HG03354 (cell line): ENCODE measurements around the gene KLF2.

ENCODE experiments used
- ATAC-seq: cut with Tn5 transposase; IDR thresholded peaks from one replicate; pipeline ENCODE4 v1.9.1; 2021; ENCODE audit warnings: mild to moderate bottlenecking; ENCODE audit not compliant: unreplicated experiment, poor library complexity, severe bottlenecking

Gene KLF2

DNA sequence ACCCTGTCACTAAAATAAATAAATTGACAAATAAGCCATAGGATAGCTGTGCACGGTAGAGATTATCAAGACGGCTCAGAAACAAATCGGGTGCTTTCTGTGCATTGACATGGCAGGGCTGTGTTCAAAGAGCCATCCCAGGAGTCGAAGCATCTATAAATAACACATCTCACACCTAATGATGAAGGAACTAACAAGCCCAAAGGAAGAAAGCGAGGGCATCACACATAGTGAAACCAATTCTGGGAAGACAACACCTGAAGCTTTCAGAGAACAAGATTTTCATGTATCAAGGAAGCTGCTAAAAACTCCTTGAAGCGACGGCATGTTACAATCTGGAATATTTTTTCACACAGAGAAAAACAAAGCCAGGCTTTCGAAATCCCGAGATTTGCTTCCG is 36.1 kb downstream of the KLF2 start:
- no peak for ATAC-seq

DNA sequence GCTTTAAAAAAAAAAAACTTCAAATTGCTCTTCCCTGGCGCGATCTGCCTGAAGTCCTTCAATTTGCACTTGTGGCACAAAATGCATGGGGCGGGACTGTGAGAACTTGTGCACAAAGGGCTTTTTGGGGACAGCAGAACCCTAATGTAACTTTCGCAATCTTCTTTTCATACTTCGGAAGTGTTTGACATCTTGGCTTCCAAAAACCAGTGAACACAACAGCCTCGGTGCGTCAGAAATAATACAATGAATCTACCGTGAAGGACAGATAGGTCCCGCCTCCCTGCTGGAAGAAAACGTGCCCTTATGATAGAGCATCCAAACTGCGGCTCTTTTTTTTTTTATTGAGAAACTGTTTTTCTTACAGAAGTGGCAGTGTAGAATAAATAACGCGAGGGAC is 36.6 kb downstream of the KLF2 start:
- ATAC-seq = no peak

DNA sequence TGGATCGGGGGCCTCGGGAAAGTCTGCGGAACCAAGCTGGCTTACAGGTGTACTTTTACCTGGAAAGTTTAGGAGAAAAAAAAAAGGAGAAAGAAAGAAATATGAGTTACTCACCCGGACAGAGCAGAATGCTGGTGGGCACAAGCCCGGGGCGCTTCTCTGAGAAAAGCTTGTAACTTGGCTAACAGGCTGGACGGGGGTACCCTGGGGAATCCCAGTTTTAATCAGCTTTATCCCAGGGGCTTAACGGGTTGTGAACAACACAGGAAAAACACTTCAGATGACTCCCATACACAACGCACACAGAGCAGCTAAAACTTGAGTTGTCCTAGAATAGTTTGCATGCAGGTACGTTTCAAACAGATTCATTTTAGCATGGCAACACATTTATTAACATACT is 37.3 kb downstream of the KLF2 start:
- ATAC-seq = no peak

DNA sequence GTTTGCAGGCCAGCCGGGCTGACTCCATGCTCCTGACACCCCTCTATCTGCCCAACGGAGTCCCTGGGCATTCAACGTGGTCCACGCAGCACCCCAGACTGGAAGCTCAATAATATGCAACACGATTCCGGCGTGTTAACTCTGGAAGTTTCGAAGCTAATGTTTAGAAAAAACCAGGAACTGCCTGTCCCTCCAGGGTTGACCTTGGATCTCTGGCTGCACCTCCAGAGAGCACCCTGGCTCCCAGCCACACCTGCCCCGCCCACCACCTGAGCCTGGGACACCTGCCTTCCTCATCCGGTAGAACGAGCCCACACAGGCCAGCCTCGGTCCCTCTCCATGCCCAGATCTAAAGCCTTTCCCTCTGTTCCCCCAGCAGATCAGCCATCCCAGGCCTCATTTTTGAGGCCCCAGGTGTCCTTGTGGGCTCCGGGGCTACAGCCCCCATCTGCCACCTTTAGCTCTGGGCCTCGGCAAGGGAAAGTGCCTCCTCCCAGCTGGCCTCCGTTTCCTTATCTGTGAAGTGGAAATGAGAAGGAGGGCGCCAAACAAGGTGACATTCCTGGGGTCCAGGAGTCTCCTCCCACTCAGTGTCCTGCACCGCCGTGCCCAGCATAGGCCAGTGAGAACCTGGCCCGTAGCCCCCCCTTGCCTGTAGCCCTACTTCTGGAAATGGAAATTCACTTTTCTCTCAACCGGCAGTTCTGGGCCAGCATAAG is 38.7 kb downstream of the KLF2 start:
- ATAC-seq = no peak

DNA sequence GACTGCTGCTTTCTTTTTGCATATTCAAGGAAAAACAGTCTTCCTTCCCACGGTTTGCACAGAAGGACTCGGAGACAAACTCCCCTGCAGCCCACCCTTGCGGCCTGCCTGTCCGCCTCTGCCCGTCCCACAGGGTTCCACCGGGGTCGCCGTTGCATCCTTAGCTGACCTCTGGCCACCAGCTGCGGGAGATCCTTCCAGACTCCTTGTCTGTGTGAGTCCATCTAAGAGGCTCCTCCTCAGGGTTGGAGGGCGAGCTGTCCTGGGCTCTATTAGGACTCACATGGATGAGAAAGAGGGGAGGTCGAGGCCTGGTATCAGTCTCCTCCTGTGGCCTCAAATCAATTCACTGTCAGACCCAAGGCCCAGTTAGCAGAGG is 39.2 kb downstream of the KLF2 start:
- no peak for ATAC-seq

DNA sequence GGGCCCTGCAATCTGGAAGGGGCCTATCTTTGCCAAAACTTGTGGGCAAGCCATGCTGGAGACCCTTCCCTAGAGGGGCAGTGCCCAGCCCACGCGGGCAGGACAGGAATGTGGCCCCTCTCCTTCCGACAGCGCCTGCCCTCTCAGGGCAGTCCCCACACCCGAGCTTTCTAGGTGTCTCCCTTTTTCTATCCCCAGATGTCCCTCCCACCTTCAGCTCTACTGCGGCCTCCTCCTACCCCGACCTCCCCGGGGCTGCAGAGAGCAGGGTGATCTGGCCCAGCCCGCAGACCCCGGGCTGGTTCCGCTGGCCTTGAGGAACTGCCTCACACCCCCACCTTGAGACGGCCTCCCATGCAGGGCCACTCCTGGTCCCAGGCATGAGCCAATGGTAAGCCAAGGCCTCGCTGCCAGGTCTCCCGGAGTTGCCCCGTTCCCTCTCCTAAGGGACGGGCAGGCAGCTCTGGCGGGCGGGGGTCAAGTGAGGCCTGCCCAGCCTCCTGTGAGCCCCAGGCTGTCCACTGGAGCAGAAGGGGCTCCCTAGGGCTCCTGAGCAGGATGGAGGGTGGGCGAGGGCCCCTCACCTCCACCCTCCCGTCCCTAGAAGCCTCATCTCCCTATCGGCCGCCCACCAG is 39.7 kb downstream of the KLF2 start:
- ATAC-seq = no peak

DNA sequence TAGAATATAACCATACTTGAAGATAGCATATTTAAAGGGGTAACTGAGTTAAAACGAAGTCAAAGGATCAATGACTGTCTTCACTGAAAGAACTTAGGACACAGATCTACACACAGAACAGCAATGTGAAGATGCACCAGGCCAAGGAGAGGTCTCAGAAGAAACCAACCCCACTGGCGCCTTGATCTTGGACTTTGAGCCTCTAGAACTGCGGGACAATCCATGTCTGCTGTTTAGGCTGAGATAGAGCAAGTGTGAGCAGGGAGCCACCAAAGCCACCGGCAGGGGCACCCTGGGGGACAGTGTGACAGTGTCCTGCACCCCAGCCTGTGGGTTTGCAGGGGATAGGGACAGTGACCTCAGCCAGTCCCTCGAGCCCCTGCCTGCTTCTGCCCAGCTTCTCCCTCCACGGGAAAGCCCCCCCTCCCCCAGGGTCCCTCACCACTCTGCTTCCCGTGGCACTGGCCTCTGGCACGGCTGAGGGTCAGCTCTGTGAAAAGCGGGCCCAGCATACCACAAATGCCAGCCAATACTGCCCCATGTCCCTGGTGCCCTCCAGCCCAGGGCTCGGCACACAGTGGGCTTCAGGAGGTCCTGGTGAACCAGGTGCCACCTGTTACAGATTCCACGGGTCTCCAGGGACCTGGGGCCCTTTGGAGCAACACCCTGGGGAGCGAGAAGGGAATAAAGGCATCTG is 40.8 kb downstream of the KLF2 start:
- ATAC-seq = no peak

DNA sequence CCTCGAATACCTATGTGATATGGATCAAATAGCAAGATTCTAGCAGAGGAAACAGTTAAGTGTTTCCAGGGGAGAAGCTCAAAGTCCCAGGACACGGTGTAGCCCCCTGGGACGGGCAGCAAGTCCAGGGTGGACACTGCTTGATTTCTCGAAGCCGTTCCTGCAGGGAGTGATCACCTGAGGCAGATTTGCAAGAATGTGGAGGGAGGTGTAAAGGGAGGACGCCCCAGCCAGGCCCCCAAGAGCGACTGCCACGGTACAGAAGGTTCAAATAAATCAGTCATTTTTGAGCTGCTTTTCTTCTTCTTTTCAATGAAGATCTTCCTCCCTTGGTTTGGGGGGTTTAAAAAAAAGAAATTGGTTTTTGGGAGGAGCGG is 41.4 kb downstream of the KLF2 start:
- no peak for ATAC-seq

DNA sequence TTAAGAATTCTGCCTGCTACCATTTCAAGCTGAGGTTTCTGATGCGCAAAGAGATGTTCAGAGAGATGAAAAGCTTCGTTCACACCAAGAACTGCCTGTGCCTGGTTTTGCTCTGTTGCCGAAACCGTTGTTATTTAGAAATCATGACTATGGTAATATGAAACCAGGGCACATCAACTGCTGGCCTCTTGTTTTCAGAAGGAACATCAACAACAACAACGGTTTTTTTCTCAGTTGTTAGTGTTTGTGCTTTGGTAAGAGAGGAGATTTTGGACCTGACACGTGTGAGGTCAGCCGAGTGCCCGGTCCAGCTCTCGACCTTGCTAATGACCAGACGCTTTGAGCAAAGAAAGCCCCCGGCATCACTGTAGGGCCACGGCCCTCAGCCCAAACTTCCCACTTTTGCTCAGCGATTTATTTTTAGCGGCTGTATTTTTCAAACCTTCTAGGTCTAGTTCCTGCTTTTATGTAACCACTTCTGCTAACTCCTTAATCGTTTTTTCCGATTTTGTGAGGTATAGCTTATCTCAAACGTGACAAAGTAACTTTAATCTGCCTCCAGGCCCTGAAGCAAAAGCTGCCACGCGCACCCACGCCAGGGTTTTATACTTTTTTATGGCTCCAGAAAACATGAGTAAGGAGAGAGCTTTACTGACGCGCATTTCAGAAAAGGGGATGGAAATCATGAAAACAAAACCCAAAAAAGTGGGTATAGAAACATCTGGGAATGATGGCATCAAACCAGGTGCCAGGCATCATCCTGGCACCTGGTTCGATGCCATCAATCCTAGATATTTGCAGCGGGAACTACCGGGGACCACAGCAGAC is 42.0 kb downstream of the KLF2 start:
- ATAC-seq = peak; percentile 49

DNA sequence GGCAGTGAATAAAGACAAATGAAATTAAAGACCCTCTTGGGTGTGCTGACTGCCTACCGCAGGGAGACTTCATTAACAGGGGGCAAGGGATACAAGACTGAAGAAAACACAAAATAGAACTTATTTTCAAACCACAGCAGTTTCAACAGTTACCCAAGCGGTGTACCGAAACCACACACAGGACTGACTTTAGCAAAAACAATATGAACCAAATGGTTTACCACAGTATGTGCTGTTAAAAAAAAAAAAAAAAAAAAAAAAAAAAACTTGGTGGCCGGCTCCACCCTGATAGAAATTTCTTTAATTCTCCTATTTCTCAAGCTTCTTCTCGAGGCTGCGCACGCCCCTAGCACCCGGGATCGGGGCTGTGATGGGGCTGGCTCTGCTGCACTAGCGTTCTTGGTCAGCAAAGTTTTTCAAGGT is 42.6 kb downstream of the KLF2 start:
- peak; percentile 45 for ATAC-seq

DNA sequence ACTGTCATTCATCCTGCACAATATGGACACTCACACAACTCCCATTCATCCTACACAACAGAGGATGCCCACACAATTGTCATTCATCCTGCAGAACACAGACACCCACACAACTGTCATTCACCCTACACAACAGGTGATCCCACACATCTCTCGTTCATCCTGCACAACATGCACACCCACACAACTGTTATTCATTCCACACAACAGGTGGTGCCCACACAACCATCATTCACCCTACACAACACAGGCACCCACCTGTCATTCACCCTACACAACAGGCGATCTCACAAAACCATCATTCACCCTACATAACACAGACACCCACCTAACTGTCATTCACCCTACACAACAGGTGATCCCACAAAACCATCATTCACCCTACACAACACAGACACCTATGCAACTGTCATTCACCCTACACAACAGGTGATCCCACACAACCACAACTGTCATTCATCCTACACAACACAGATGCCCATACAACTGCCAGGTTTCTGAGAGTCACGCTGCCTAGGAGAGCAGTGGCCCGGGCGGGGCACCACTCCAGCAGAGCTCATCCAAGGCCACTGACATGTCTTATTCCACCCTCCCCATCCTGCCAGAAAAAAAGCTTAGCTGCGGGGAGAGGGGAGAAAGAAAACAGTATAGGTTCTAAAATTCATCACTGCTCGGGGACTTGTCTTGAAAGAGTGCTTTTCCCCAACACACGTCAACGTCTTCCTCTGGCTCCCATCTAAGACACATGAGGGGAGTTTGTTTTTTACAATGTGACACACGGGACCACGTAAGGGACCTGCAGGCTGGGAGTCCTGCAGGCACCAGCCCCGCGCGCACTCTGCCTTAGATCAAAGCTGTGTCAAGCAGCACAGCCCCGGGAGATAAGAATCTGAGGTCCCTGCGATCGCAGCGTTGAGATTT is 44.0 kb downstream of the KLF2 start:
- no peak for ATAC-seq

DNA sequence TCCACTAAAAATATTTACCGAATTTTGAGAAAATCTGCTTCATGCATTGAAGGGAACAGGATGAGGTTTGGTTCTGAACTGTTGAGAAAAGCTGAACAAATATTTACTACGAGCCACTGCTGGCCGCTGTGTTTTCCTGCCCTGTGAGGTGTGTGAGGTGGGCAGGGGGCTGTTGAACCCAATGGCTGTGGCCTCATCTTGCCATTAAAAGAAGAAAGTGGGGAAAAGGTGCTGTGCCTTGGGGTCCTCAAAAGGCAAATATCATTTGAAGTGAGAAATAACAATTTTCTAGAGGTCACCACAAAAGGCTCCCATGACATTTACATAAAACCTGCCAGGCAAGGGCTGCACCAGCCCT is 44.7 kb downstream of the KLF2 start:
- no peak for ATAC-seq

DNA sequence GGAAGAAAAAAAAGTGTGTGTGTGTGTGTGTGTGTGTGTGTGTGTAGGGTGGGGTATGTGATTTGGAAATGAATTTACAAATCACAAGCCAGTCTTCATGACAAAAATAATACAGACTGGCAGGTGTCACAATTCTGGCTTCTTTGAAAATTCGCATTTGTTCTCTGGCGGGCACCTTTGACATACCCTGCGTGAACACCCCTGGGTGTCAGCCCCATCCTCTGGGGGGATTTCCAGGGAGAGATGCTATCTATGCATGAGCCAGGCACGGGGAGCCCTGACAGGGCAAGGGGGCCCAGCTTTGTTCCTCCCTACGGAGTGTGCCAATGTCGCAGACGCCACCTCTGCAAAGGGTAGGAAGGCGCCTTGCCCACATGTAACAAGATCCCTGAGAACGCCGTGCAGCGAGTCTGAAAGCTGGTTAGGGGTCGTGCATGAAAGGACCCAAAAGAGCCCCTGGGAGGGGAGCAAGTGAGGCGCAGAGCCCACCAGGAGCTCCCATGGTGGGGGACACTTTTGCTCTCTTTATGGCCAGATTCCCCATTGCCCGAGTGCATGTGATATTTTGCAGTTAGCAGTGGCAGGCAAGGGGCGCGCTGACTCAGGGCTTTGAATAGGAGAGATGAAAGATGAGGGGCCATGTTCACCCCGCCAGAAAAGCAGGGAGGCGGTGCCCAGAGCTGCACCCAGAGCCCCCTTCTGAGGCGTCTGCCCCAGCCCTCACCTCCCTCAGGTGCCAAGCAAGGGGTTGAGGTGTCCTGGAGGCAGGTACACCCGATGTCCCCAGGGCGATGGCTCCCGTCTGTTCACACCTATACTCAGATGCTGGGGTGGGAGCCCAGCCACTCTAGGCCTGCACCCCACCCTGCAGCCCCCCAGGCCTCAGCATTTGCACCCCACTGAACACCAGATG is 45.3 kb downstream of the KLF2 start:
- no peak for ATAC-seq

DNA sequence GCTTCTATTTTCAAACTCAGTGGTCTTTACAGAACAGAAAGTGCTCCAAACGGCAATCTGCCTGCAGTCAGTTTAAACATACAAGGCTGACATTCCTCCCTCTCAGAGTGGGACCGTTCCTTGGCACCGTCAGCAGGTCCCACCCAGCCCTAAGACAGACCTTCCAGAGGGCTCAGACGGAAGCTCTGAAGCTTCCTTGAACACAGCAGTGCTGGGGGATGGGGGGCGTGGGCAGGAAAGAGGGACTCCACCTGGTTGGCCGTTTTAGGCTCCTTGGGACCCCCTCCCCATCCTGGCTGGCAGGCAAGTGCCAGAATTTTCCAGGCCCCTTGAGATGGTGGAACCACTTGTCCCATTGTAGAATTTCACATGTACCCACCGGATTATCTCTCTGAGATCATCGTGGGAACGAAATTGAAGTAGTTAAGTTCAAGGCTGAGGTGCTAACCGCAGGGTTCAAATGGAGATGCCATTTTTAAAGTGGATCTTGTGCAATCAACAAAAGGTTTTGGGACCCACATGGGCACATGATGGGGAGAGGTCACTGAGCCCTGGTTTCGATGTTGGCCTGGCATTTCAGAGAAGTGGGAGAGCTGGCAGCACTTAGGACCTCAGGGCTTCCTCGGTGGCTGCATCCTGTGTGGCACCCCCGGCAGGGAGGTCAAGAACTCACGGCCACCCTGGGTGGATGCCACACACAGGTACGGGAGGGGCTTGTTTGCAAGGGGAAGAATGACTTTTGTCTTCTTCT is 46.2 kb downstream of the KLF2 start:
- no peak for ATAC-seq

DNA sequence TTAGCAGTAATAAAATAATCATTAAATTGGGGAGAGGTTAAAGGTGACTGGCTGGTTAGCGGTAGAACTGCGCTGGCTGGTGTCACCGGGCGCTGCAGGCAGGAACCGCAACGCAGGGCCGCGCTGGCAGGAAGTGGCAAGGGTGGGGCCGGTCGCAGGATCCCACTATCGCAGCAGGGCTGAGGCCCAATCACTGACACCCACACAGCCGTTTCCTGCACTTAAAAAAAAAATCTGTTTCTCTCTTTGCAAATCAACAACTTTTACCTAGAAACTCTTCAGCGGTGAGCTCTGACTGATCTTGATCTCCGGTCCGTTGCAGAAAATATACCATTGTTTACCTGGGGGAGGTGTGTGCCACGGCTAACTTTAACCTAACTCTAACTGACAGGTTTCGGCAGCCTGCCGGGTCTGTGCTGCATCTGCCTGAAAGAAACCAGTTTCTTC is 46.9 kb downstream of the KLF2 start:
- ATAC-seq = peak; percentile 72

DNA sequence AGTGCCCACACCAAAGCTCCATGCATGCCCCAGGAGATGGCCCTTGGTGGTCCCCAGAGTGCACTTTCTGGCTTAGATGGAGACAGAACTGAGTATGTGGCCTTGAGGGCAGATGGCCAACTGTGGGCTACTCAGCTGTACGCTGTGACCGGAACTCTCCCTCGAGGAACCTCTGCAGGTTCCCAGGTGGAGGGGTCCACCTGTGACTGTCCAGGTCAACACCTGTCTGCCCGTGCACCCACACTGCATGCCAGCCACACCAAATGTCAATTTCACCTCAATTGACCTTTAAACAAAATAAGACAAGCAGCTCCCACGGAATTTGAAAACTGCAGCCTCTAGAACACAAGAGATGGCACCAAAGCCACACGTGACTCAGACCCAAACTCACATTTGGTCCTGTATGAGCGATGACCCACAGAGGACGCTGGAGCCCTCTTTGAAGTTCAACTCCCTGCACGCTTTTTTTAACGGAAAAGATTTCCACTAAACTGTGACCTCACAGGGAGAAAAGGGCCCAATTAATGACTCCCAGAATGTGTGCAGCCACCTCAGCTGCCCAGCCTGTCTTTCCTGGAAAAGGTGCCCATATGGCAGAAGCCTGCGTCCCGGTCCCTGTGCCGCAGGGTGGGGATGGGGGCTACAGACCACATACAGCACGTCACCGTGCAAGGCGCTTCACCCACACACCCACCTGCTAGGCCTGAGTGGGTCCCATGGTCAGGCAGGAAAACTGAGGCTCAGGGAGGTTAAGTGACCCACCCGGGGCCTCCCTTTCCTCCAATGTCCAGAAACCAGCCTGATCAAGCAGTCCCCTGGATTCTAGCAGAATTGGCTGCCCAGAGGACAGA is 47.7 kb downstream of the KLF2 start:
- ATAC-seq = no peak

DNA sequence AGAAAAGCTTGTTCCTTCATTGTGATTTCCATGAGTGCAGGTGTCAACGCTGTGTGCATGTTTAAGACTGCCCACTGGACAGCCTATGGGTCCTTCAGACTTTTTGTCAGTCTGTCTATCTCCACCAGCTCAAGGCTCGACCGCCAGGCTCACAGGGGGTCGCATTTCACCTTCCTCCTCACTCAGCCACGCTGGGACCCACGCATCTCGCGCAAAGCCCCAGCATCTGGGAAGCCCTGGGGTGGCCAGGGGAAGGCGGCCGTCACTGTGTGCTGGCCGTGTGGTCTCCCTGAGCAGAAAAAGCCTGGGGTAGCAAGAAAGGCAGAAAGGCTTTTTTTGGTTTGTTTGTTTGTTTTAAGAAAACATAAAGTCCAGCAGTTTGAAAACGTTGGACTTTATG is 48.5 kb downstream of the KLF2 start:
- no peak for ATAC-seq
